NCI-H1417 treated with DMSO at 0.1 percent for 48 hours (cell line): Measurements from ENCODE around the gene STRIP1.

Experiments used
- DNase-seq: peaks from one replicate; lab custom pipeline; 2025; lab: John Stamatoyannopoulos, UW

STRIP1 gene

DNA sequence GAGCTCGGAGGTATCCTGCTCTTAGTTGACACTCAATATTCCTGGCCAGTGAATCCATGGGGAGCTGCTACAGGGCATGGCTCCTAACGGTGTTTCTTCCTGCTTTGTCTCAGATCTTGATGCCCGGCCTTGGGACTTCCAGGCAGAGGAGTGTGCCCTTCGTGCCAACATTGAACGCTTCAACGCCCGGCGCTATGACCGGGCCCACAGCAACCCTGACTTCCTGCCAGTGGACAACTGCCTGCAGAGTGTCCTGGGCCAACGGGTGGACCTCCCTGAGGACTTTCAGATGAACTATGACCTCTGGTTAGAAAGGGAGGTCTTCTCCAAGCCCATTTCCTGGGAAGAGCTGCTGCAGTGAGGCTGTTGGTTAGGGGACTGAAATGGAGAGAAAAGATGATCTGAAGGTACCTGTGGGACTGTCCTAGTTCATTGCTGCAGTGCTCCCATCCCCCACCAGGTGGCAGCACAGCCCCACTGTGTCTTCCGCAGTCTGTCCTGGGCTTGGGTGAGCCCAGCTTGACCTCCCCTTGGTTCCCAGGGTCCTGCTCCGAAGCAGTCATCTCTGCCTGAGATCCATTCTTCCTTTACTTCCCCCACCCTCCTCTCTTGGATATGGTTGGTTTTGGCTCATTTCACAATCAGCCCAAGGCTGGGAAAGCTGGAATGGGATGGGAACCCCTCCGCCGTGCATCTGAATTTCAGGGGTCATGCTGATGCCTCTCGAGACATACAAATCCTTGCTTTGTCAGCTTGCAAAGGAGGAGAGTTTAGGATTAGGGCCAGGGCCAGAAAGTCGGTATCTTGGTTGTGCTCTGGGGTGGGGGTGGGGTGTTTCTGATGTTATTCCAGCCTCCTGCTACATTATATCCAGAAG, 19.4 kb downstream of the STRIP1 start:
- DNase-seq, result no peak

DNA sequence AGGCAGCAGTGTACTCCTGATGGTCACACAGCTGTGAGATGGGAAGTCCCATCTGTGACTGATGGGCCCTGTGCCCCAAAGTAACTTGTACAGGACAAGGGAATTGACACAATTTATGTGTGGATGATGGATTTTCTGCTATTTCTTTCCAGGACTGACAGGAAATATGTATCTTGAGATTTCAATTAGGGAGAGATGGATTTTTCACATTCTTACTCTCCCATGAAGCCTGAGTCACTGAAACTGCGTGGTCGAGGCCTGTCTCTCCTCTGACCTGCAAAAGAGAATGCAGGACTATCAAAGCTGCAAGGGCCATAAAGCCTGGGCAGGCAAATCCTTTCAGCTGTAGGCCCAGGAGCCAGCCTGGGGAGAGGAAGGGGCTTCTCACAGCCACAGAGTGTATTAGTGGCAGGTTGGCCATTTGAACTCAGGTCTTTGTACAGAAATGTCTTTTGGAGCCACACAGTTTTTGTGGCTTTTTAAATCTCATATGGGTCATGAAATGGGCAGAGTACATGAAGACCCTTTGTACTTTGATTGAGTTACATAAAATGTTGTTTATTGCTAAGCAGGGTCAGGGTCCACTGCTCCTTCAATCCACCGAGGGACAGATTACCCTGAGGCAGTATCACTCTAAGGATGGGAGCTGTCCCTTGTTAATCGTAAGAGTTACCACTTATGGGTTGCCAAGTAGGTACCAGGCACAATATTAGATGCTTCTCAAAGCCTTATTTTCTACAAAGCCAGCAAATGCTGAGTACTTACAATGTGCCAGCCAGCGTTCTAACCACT, 21.3 kb downstream of the STRIP1 start:
- no peak for DNase-seq

DNA sequence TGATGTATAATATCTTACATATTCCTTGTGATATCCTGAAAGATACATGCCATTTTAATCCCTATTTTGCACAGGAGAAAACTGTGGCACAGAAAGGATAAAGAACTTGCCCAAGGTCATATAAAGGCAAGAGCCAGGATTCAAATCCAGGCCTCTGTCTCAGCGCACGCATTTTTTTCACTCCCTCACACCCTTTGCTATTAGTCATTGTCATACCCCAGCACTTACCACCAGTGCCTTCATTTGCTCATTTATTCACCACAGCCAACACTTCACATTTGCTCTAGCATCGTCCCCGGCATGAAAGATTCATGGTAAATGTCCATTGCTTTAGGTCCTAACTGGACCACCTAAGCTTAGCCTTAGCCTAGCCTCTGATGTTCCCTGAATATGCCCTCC, 21.9 kb downstream of the STRIP1 start:
- no peak for DNase-seq

- DNase-seq, result no peak
Measured at GRCh38 chr1:110056776-110057175, 22.4 kb downstream of the STRIP1 start.

DNA sequence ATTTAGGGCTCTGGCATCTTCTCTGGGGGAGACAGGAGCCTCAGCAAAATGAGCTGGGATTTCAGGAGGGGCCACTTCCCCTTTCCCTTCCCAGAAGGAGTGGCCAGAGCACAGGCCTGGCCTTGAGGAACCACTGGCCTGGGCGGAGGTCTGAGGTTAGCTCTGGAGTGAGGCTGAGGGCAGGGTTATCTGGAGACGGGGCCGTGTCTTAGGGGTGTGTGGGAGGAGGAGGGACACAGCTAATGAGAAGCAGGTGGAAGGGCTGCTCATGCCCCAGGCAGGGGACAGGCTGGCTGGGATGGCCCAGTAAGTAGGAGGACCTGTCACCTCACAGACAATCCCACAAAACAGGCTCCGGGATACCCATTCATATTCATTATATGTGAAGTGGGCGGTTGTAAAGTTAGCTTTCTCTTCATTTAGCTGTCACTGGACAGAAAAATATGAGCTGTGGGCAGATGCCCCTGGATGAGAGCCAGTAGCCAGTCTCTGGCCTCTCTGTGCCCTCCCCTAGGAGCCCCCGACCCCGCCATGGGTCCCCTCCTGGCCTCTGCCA, 23.6 kb downstream of the STRIP1 start:
- DNase-seq, result no peak

DNA sequence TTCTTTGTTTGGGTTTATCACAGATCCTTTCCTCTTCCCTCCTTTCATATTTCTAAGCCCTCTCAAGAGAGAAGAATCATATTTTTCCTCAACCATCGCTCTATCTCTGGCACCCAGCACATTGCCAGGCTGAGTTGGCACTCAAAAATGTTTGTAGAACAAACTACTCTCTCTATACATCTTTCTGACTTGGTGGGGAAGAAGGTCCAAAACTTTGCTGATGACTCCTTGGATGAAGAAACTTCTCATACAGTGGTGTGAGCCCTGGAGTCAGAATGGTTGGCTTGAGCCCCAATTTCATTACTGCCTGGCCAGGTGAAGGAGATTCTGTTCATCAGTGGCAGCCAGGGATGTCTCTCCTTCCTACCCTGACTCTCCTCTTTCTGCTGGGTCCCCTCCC, 24.2 kb downstream of the STRIP1 start:
- no peak for DNase-seq

- DNase-seq, result no peak
Measured at GRCh38 chr1:110059133-110059863, 24.9 kb downstream of the STRIP1 start.

DNA sequence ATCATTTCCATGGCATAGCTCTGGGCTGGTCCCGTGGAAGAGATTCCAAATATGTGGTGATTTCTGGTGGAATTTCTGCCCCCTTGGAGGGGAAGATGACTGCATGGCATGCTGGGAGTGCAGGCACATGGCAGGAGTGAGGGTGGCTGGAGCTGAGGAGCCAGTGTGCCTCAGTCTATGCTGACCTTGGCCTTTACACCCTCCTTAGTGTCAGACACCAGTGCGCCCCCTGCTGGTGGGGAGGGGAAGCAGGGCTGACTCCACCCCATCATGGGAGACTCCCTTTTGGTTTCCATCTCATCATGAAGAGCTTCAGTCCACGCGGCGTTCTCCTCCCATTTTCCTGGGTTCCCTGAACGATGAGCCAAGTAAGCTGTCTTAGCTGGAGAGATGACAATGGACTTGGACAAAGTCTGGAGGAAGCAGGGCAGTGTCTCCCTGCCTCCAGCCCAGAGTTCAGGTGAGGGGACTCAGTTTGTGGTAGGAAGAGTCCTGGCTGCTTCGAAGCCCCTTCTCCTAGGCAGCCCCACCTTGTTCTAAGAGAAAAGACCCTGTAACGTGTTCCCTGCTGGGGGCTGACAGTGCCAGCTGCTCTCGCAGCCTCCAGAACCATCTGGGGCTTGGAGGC, 25.7 kb downstream of the STRIP1 start:
- DNase-seq, result no peak

DNA sequence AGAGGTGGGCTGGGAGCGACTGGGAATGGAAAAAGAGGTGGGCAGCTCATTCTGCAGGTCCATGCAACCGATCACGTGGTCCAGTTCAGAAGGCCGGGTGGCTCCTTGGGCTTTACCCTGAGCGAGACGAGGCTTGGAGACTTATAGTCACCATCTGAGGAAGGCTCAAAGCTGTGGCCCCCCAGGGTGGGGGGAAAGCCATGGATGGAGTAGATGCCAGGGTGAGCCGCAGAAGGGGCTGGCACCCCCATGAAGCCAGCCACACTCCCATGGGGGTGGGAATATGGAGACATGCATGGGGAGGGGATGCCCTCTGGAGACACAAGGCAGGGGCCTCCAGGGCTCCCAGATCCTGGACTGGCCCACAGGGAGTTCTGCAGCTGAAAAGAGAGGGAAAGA, 26.2 kb downstream of the STRIP1 start:
- no peak for DNase-seq

- DNase-seq, result no peak
Measured at GRCh38 chr1:110061341-110061740, 26.9 kb downstream of the STRIP1 start.

DNA sequence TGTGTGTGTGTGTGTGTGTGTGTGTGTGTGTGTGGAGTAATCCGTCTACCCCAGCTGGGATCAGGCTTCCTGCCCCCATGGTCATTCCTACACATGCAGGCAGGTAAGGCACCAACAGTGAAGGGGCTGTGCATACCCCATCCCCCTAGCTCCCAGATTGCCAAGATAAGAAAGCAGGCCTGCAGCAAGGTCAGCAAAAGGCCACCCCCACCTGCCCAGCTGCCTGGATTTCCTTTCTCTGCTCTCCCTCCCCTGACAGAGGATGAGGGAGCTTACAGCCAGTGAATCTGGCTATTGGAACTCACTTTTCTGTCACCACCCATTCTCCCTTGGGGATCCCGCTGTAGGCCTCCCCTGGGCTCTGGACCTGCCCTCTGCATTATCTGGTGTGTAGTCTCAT, 28.2 kb downstream of the STRIP1 start:
- DNase-seq, result no peak

- DNase-seq, result no peak
Measured at GRCh38 chr1:110063781-110064180, 29.4 kb downstream of the STRIP1 start.

- DNase-seq, result no peak
Measured at GRCh38 chr1:110064576-110065337, 30.3 kb downstream of the STRIP1 start.

GRCh38 chr1:110065841-110066240, 31.4 kb downstream of the STRIP1 start:
- DNase-seq, result no peak

- DNase-seq, result no peak
Measured at GRCh38 chr1:110067479-110067892, 33.1 kb downstream of the STRIP1 start.

DNA sequence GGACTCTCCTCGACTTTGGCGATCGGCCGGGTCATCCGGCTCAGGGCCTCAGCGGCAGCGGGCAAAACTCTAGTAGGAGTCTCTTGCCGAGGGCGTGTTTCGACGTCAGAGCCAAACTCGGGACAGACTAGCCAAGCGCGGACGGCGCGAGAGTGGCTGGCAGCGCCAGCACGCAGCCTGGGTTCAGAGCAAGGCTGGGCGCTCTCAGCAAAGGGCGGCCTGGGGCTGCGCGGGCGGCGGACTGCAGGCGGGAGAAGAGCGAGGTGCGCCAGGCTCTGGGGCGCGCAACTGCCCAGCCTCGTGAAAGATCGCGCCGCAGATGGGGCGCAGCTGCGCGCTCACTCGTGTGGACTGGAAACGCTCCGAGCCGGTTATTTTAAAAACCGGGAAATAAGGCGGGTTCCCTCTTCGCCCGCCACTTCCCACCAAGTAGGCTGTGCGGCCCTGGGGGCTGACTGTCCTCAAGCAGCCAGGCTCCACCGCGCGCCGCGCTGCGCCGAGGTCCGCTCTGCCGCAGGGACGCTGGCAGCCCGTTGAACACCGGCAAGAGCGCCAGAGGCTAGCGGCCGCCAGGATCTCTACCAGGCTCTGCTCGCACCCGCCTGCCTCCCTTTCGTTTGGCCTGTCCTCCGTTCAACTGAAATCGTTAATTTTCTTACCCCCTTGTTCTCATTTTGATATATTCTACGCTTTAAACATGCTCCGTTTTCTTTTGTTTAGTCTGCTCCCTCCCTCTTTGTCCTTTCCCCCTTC, 33.6 kb downstream of the STRIP1 start:
- no peak for DNase-seq

DNA sequence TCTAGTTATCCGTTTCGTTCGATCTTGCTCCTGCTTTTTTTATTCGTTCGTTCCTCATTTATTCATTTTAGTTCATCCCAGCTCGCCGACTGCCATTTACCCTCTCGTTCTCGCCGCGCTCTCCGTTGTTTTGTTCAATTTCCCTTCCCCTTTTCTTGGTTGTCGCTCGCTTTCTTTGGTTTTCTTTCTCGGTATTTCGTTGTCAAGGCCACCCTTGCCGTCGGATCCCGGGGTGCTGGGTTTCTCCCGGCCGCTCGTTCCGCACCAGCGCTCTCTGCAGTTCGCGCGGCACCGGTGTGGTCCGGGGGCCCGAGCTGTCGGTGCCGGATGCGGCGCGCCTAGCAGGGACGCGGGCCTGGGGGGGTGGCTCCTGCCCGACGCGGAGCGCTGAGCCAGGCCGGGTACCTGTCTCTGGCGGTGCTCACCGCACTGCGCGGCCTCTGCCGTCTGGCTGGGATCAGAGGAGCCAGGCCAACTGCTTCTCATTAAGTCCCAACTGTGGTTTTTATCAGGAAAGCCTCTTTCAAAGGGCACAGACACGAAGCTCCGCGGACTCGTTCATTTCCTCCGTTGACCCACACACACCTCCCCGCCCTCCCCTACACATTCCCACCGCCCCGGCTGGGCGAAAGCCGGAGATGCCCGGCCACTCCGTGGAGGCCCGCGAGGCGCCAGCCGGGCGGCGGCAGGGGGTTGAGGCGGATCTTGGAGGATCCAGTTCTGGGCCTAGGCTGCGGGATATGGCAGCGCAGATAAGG, 34.4 kb downstream of the STRIP1 start:
- DNase-seq, result no peak

GRCh38 chr1:110069404-110070281, 35.2 kb downstream of the STRIP1 start:
- DNase-seq, result no peak

DNA sequence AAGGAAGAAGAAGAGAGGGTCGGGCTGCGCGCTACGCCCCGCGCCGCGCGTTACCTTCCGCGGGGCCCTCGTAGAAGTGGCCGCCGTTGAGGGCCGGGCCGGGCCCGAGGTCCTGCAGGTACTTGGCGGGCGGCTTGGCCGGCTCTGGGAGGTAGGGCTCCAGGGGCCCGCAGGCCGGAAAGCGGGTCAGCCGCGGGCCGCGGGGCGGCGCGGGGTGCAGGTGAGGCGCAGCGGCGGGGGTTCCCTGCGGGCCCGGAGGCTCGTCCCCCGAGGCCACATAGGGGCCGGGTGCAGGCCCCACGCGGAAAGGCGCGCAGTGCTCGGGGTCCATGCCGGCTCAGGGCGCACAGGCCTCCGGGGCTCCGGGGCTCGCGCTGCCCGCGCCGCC, 35.9 kb downstream of the STRIP1 start:
- no peak for DNase-seq
